GM18526 (cell line): ENCODE measurements around the gene STAB1.

Experiments used
- POLR2A ChIP-seq: IDR thresholded peaks from 3 replicates; pipeline ENCODE4 v1.6.1; 2011; ENCODE audit not compliant: insufficient read length; ENCODE audit errors: extremely low read depth

The STAB1 gene

GRCh38 chr3:52506266-52506966 is 11.3 kb downstream of the STAB1 start:
- no peak for TF ChIP-seq POLR2A

- no peak for TF ChIP-seq POLR2A
Measured at GRCh38 chr3:52507359-52507758, 12.2 kb downstream of the STAB1 start.

GRCh38 chr3:52509753-52510328 is 14.7 kb downstream of the STAB1 start:
- TF ChIP-seq POLR2A, result no peak

GRCh38 chr3:52511509-52511908 is 16.4 kb downstream of the STAB1 start:
- TF ChIP-seq POLR2A, result no peak

GRCh38 chr3:52512105-52512504 is 17.0 kb downstream of the STAB1 start:
- no peak for TF ChIP-seq POLR2A

- TF ChIP-seq POLR2A, result no peak
Measured at GRCh38 chr3:52512727-52513126, 17.6 kb downstream of the STAB1 start.

GRCh38 chr3:52513281-52513680 is 18.1 kb downstream of the STAB1 start:
- no peak for TF ChIP-seq POLR2A

- TF ChIP-seq POLR2A, result no peak
Measured at GRCh38 chr3:52514576-52514975, 19.4 kb downstream of the STAB1 start.

GRCh38 chr3:52515192-52515591 is 20.1 kb downstream of the STAB1 start:
- TF ChIP-seq POLR2A, result no peak

- TF ChIP-seq POLR2A, result no peak
Measured at GRCh38 chr3:52516509-52517195, 21.5 kb downstream of the STAB1 start.

- no peak for TF ChIP-seq POLR2A
Measured at GRCh38 chr3:52517796-52518722, 22.9 kb downstream of the STAB1 start.

- TF ChIP-seq POLR2A, result no peak
Measured at GRCh38 chr3:52518723-52519444, 23.7 kb downstream of the STAB1 start.

GRCh38 chr3:52519445-52520140 is 24.5 kb downstream of the STAB1 start:
- TF ChIP-seq POLR2A, result no peak

GRCh38 chr3:52520141-52520667 is 25.1 kb downstream of the STAB1 start:
- TF ChIP-seq POLR2A, result no peak
